COR-L47 (cell line): ENCODE results near the gene OR7C1.
"Not testable (repeated sequence)": the region's sequence is repeated elsewhere in the genome, so short reads cannot be mapped to it uniquely, and the experiment has no call there.

Experiments
- DNase-seq: peaks from one replicate; lab custom pipeline; 2025; lab: John Stamatoyannopoulos, UW

Gene OR7C1

DNA sequence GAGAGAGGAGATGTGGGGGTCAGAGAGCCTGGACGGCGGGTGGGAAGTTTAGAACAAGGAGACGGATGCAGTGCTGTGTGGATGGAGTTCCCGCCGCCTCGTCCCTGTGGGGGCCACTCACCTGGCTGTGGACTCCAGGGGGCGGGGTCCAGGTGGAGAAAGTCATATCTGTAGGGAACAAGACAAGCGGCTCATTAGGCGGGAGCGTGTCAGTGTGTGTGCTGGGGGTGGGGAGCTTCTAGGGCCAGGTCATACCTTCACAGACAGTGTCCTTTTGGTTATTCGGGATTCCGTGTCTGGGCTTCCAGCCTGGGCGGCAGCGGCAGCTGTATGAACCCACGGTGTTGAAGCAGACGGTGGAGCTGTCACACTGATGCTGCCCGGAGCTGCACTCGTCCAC, 69.6 kb downstream of the OR7C1 start:
- not testable (repeated sequence) for DNase-seq

- DNase-seq: no peak
These were observed 70.6 kb downstream of the OR7C1 start for GRCh38 chr19:14764401-14764800.

- no peak for DNase-seq
These were observed 71.4 kb downstream of the OR7C1 start for GRCh38 chr19:14763497-14764145.

GRCh38 chr19:14762111-14762510, 72.9 kb downstream of the OR7C1 start:
- no peak for DNase-seq

DNA sequence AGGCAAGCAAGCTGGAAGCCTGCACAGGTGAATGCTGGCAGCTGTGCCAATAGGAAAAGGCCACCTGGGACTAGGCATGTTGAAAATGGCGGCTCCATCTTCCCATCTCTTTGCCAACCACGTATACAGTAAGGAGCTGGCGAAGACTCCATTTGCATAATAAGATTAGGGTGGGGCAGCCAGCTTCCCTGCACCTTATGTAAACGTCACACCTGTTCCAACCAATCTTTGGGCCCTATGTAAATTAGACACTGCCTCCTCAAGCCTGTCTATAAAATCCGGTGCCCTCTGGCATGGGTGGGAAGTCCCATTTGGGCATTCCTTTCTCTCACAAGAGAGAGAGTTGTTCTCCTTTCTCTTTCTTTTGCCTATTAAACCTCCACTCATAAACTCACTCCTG, 73.4 kb downstream of the OR7C1 start:
- no peak for DNase-seq

DNA sequence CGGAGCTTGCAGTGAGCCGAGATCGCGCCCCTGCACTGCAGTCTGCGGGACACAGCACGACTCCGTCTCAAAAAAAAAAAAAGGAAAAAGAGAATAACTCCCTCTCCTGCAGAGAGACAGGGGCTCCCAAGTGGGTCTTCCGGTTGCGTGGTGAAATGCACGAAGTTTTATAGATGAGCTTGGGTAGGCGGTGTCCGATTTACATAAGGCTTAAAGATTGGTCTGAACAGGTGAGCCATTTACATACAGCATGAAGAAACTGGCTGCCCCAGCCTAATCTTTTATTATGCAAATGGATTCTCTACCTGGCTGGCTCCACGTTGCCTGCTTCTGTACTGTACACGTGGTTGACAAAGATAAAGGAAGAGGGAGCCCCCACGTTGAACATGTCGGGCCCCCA, 76.2 kb downstream of the OR7C1 start:
- peak; percentile 47 for DNase-seq

- DNase-seq: no peak
These were observed 86.4 kb downstream of the OR7C1 start for GRCh38 chr19:14748601-14749000.
